HG03565 (cell line): Measurements from ENCODE around the gene ABO.
"Not testable (repeated sequence)": the region's sequence is repeated elsewhere in the genome, so short reads cannot be mapped to it uniquely, and the experiment has no call there.

ENCODE experiments used
- ATAC-seq: cut with Tn5 transposase; IDR thresholded peaks from one replicate; pipeline ENCODE4 v1.9.1; 2021; ENCODE audit warnings: mild to moderate bottlenecking, moderate library complexity; ENCODE audit not compliant: unreplicated experiment

ABO gene

DNA sequence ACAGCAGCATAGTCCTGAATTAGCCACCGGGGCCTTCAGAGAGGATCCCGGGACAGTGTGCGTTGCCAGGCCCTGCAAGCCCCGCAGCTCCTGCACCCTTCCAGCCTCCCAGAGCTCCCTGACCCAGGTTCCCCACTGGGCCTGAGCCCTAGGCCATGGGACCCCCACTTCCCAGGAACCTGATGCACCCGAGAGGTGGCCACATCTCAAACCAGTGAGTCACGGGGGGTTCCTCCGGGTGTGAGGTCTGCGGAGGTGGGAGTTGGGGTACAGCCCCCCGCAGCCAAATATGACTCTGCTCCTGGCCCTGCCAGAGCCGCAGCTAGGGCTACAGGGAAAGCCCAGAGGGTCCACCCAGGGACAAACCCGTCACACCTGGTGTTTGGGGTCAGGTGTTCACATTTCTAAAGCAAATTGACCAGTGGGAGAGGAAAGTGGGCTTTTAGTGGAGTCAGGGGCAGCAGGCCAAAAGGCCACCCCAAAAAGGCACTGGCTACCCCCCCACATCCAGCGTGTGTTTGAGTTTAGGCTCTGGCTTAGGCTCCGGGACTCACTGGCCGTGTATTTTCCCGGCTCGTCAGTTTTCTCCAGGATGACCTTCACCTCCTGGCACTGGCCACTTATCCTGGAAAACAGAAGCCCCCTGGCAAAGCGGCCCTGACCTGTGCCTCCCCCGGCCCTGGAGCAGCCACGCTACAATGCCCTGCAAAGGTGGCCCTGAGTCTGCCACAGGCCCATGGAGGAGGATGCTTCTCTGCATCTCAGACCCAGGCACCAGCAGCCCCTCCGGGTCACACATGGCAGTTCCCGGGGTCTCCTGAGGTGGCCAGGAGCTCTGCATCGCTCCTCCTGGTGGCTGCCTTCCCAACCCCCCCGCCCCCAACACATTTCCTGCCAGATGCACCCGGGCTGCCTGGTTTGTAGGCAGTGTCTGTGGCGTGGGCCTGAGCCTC is 48.5 kb downstream of the ABO start:
- no peak for ATAC-seq

DNA sequence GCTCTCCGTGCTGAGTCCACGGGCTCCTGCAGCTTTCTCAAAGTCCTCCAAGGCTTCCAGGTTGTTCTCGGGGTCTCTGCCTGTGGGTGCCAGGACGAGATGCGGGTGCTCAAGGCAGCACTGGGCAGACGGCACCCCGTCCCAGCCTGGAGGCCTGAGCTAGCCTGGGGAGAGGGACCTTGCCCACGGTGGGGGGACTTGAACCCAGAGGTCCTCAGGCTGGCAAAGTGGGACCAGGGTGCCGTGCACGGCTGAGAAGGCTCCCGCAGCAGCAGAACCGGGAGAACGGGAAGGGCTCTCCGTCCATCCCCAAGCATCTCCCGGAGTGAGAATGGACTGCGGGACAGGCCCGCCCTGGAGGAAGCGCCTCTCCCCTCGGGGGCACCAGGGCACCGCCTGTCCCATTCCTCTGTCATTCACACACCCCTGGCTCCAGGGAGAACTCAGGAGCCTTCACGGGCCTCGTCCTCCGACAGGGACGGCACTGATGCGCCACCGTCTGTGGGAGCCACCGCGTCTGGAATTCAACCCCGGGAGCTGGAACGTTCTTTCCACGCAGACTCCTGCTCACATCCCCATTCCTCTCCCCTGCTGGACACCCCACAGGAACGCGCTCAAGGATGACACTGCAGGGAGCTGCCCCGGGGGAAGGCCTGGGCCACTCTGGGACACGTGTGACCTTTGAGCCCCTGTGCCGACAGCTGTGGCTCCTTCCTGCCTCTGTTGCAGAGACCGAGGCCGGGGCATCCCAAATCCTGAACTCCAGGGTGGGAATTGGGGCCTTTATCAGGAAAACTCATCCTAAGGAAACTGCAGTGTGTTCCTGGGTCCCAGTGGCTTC is 49.6 kb downstream of the ABO start:
- ATAC-seq = no peak

DNA sequence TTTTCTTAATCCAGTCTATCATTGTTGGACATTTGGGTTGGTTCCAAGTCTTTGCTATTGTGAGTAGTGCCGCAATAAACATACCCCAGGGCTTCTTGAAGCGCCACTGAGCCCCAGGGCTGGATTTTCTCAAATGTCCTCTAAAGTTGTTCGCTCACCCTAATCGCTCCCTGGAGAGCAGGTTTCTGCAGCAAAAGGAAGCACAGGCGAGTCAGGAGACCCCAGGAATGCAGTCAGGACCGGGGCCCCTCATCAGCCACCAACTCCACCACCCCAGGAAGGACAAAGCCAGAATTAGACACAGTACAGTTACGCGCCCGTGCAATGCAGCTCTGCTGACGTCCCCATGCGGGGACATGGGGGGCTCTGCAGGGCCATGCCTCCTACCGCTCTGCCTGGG is 50.2 kb downstream of the ABO start:
- no peak for ATAC-seq

DNA sequence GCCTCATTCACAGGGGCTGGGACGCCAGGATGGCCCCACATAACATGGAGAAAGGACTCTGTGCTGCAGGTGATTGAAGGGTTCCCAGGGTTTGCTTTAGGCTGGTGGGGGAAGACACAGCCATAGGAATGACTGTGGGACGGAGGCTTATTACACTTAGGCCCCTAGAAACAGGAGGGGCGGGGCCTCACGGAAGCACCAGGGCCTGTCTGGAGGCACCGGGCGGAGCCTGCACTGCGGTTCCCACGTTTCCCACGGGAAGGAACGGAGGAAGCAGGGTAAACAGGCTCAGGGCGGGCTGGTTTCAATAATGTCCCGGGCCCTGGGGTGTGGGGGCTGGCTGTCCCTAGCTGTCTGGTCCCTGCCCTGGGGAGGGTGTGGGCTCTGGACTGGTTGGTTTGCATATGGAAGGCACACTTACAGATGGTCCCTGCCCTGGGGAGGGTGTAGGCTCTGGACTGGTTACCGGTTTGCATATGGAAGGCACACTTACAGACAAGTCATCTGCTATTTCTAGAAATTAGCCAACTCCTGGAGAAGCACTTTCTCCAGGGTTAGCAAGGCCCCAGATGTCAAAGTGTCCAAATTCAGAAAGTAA is 51.7 kb downstream of the ABO start:
- not testable (repeated sequence) for ATAC-seq

DNA sequence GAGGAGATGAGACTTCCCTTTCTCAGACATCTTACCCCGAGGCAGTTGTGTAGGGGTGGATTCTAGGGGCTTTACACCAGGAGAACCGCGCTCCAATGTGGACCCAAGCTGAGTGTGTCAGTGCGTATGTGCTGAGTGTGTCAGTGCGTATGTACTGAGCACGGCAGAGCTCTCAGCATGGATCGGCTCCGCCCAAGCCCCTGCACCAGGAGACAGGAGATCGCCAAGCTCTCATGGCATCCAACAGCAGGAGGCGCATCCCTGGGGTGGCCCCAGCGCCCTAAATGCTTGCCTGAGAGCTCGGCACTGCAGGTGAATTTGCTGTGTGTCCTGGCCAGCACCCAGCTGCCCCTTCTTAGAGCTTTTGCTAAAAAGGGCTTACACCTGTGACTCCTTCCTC is 53.0 kb downstream of the ABO start:
- not testable (repeated sequence) for ATAC-seq

DNA sequence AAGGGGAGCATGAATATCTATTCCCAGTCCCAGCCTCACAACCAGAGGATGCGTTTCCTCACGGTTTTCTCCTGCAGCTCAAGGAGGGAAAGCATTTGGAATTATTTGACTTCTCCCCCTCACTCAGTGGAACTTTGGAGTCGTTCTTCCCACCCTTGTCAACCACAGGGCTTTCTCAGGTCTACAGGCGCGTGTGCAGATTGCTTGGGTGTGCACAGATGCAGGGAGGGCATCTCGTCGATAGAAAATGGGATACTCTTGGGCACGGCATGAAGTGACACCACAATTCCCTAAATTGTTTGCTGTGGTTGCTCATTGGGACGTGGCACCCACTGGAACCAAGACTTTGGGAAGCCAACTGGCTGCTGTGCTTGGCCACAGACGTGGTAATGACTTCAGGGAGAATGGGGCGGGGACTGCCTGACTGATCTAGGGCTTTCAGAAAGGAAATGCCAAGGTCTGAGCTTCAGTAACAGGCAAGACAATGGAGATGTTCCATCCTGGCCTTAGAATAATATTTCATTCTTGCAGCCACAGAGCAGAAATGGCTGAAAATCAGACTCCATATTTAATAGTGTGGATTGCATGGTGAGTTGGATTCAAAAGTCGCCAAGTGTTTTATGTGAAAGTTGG is 53.7 kb downstream of the ABO start:
- ATAC-seq = no peak

GRCh38 chr9:133218049-133218975 is 56.7 kb downstream of the ABO start:
- ATAC-seq = not testable (repeated sequence)

DNA sequence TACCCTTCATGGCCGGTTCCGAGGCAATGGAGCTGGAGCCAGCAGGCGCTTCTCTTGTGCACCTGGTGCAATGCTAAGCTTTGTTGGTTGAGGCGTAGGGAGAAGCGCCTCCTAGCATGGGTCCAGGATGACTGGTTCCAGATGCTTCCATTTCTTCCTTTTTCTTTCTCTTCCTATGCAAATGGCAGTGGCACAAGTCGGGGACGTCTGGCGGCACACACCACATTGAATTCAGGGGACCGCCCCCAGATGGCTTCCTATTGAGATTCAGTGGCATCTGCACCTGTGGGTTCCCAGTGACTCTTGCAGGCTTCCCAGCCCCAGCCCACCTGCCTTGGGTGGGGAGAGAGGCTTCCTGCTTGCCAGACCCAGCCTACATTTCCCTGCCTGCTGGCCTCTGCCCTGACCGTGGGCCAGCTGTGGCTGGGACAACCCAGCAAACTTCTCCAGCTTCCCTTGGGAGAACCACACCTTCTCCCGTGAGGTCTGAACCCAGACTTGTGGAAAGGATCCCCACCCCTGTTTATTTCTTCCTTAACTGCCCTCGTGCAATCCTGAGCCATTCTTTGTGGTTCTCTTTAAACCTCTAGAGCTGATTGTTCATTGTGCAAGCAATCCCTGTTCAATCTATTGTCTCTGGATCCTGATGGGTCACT is 57.5 kb downstream of the ABO start:
- ATAC-seq = not testable (repeated sequence)

GRCh38 chr9:133214276-133214675 is 60.7 kb downstream of the ABO start:
- not testable (repeated sequence) for ATAC-seq

DNA sequence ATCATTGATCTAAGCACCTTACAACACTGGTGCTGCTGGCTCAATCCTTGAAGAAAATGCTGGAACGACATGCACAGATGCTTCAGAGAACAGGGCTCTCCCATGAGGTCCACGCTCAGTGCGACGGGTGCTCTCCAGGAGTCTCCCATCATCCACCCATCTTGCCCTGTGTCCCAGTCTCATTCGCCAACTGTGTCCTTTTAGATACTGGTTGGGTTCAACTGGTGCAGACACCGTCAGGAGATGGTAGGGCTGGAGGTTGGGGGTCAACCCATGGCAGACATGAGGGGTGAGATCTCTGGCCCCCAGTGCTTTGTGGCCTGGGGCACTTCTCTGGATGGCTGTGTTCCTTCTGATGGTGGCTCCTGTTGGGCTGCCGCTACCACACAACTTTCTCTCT is 64.4 kb downstream of the ABO start:
- no peak for ATAC-seq

DNA sequence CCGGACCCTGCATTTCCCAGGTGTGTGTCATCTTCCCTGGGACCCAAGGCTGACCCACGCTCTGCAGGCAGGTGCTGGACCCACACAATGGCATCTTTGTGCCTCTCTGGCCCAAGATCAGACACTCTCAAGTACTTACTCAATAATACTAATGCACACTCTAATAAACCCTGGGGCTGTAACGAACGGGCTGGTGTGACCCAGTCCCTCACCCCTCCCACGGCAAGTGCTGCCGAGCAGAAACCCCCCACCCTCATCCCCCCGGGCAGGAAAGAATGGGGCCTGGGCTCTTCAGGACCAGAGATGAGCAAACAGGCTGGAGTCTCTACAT is 64.8 kb downstream of the ABO start:
- no peak for ATAC-seq

GRCh38 chr9:133209327-133210201 is 65.4 kb downstream of the ABO start:
- ATAC-seq = not testable (repeated sequence)

DNA sequence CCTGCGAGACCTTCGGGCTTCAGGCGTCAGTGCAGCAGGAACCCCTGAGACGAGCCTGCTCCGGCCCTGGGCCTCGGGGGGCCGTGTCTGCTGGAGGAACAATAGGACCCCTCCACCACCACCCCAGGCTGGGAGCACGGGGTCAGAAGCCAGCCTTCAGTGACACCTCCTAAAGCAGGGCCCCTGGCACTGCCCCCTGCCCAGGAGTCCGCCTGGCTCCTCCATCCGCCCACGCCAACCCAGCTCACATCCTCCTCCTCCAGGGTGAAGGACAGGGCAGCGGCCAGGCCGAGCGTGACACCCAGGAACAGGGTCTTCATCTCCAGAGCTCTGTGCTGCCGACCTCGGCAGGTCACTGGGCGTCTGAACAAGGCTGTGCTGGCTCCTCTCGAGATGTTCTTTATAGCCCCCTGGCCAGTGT is 66.1 kb downstream of the ABO start, which contains the start of gene OBP2B:
Gene OBP2B (minus strand): TSS at position 371 of the 421 bp plus-strand sequence. CDS start 51 bp downstream, at position 320.
- ATAC-seq = not testable (repeated sequence)

DNA sequence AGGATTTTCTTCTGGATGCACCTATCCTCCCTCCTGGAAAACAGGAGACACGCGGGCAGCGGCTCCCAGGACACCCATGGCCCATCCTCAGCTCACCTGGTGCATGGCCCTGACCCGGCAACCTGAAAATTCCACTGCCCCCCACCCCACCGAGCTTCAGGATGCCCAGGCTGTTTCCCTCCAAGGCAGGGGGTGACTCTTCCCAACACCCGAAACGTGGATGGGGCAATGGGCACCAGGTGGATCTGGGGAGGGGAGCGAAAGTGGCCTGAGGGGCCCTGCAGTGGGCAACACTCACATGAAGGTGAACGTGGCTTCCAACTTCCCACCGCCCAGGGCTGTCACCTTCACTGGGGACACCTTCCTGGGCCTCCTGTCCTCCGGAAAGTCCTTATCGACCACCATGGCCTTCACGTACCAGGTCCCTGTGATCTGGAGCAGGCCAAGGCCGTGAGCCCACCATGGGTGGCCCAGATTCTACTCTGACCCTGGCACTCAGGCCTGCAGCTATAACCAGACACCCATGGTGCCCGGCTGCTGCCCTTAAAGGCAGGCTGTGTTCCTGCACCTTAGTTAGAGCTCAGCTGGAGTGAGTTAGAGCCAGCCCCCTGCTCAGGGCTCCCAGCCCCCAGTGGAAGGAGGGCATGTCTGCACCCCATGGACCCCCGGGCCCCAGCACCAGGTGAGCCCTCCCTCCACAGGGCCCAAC is 66.7 kb downstream of the ABO start:
- not testable (repeated sequence) for ATAC-seq

DNA sequence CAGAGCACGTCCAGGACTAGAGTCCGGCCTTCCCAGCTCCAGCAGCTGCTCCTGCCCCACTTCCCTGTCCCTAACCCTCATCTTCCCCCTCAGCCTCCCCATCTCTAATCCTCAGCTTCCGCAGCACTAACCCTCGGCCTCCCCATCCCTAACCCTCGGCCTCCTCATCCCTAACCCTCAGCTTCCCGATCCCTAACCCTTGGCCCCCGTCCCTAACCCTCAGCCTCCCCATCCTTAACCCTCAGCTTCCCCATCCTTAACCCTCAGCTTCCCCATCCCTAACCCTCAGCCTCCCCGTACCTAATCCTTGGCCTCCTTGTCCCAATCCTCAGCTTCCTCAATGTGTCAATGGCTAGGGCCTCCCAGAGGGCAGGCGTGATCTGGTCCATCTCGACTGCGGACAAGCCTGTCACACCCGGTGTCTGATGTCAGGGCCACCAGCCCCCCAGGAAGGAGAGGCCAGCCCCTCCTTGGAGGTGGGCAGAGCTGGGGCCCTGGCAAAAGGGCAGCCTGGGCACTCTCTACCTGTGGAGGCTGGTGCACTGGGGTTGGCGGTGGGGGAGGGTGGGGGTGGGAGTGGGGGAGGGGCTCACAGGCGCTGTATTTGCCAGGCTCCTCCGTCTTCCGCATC is 67.3 kb downstream of the ABO start:
- ATAC-seq = no peak

DNA sequence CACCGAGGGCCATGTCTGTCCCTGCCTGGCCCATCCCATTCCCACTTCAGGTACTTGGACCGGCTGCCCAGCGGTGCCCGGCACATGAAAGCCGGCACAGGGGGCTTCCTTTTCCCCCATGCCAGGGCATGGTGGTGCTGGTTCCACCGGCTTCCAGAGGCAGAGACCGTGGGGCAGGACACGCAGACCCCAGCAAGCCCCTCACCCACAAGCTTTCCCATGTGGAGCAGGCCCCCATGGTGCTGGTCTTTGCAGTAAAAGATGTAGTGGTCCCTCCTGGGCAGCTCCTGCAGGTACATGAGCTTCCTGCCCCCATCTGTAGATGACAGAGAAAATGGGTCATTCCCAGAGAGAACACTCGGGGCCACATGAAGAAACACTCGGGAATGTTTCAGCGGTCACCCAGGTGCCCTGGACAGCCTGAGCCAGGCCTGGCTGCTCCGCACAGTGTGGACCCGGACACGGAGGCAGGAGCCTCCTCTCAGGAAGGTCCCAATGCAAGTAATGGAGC is 67.9 kb downstream of the ABO start:
- ATAC-seq = no peak
